LNCAP (cell line): ENCODE data around the gene AP2B1.

Source experiments
- CTCF ChIP-seq: fragments of 450-650 bp; IDR thresholded peaks from 2 replicates; pipeline ENCODE4 v1.5.1; 2017; ENCODE audit warnings: mild to moderate bottlenecking

The AP2B1 gene

GRCh38 chr17:35653619-35654361 is 66.7 kb downstream of the AP2B1 start:
- no peak for TF ChIP-seq CTCF

DNA sequence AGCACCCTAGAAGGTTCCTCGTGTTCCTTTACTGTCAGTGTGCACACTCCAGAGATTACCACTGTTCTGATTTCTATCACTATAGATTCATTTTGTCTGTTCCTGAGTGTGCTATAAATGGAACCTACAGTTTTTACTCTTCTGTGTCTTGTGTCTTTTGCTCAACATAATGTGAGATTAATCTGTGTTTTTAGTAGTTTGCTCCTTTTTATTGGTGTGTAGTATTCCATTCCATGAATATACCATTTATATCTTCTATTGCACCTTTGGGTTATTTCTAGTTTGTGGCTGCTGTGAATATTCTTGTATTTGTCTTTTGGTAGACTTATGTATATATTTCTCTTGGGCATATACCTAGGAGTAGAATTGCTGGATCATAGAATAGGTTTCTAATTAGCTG is 68.2 kb downstream of the AP2B1 start:
- no peak for TF ChIP-seq CTCF

DNA sequence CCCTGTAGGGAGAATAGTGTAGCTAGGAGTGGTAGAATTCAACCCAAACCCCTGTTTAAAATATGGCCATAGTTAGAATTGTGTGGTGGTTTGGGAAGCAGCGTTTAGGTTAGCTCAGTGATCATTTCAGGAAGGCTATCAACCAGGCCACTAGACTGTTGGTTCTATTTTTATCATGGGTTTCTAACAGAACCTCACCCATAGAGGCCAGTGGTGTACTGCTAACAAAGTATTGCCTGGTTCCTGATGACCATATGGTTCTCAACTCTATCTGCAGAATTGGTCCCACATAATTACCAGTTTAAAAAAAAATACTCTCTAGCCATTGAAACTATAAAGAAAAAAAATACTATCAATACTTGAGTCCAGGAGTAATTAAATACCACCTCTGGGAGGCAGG is 73.8 kb downstream of the AP2B1 start:
- no peak for TF ChIP-seq CTCF

- TF ChIP-seq CTCF, result no peak
Measured at GRCh38 chr17:35664685-35665084, 77.6 kb downstream of the AP2B1 start.

DNA sequence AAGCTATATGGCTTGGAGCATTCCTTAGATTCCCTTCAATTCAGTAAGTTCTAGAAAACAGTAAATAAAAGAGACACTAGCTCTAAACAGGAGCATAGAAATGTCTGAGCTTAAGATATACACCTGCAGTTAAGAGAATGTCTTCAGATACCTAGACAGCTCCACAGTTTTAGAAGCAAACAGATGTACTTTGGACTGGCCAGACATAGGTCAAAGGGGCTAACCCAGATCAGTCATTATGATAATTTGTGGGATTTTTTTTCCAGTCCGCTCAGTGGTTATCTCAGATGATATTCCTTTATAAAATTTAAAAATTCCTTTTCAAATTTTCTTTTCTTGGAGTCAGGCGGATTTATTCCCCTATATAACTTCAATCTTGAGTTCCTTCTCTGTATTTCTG is 78.5 kb downstream of the AP2B1 start:
- no peak for TF ChIP-seq CTCF

DNA sequence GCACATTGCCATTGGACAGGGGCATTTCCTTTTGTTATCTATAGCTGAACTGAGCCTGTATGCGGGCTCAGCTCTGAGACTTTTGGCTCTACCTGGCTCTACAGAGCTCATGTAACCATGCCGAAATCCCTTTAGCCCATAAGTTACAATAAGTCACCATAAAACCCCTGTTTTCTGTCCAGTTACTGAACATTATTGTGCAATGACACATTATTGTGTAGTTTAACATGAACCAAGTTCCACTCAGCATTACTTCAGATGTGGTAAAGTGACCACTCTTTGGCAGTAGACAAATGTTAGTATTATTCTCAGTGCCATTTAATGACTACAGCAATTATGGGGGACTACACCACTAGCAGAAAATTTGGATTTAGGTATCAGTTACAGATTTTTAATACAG is 78.9 kb downstream of the AP2B1 start:
- no peak for TF ChIP-seq CTCF

DNA sequence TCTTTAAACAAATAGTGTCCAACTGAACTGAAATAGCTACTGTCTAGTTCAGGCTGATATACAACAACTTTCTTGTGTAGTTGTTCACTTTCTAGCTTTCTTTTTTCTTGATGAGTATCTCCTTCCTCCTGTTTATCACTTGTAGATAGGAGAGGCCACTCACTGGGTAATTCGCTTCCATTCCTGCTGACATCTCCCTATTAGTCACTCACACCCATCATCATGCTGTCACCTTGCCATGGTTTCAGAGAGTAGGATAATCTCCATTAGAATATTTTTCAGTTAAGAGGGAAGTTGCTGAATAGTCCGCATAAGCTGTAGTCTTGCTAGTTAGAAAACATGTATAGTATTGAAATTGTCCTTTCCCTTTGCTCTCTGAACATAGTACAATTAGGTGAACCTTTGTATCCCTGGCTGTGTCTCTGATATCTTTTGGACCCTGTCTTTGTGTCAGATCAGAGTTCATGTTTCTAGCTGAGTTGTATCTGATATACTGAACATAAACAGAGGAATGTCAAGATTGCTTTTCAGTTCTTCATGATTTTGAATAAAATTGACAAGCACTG is 79.9 kb downstream of the AP2B1 start:
- no peak for TF ChIP-seq CTCF

DNA sequence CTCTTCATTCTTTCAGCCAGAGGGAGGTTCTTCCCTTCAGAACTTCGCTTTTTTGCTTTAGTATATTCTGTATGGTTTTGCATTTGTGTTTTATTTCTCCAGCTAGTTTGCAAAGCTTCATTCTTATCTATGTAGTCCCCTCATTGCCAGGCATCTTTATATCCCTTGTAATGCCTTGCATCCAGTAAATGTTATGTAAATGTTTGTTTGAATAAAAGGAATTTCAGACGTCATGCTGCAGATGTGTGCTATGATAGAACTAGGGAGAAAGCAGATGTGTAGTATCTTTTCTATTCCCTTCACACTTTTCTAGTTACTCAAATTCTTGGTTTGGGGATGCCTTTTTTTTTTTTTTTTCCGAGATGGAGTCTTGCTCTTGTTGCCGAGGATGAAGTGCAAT is 81.7 kb downstream of the AP2B1 start:
- no peak for TF ChIP-seq CTCF
